GM18909 (cell line): ENCODE results near the gene ABCG5.

Experiments used
- ATAC-seq: cut with Tn5 transposase; IDR thresholded peaks from one replicate; pipeline ENCODE4 v1.9.1; 2021; ENCODE audit warnings: mild to moderate bottlenecking; ENCODE audit not compliant: unreplicated experiment, poor library complexity

The ABCG5 gene

GRCh38 chr2:43812947-43813346, 25.7 kb downstream of the ABCG5 start:
- ATAC-seq, result no peak

GRCh38 chr2:43812006-43812405, 26.6 kb downstream of the ABCG5 start:
- no peak for ATAC-seq

- no peak for ATAC-seq
Measured at GRCh38 chr2:43810888-43811287, 27.8 kb downstream of the ABCG5 start.

GRCh38 chr2:43810452-43810851, 28.2 kb downstream of the ABCG5 start:
- no peak for ATAC-seq

GRCh38 chr2:43806719-43807031, 32.0 kb downstream of the ABCG5 start:
- ATAC-seq, result no peak

GRCh38 chr2:43803113-43803512, 35.5 kb downstream of the ABCG5 start:
- ATAC-seq, result no peak

- ATAC-seq, result no peak
Measured at GRCh38 chr2:43802135-43802534, 36.5 kb downstream of the ABCG5 start.

GRCh38 chr2:43800894-43801293, 37.7 kb downstream of the ABCG5 start:
- ATAC-seq, result no peak

GRCh38 chr2:43798300-43798699, 40.3 kb downstream of the ABCG5 start:
- no peak for ATAC-seq

GRCh38 chr2:43796206-43796605, 42.4 kb downstream of the ABCG5 start:
- no peak for ATAC-seq

- ATAC-seq, result no peak
Measured at GRCh38 chr2:43794956-43795355, 43.7 kb downstream of the ABCG5 start.

- peak; percentile 59 for ATAC-seq
Measured at GRCh38 chr2:43792653-43793052, 46.0 kb downstream of the ABCG5 start.

- no peak for ATAC-seq
Measured at GRCh38 chr2:43791035-43791765, 47.4 kb downstream of the ABCG5 start.

GRCh38 chr2:43790147-43790546, 48.5 kb downstream of the ABCG5 start:
- no peak for ATAC-seq

GRCh38 chr2:43788646-43789045, 50.0 kb downstream of the ABCG5 start:
- ATAC-seq, result no peak

- ATAC-seq, result no peak
Measured at GRCh38 chr2:43787895-43788294, 50.7 kb downstream of the ABCG5 start.

- no peak for ATAC-seq
Measured at GRCh38 chr2:43778233-43778632, 60.4 kb downstream of the ABCG5 start.

- no peak for ATAC-seq
Measured at GRCh38 chr2:43777306-43777926, 61.2 kb downstream of the ABCG5 start.

GRCh38 chr2:43776324-43776723, 62.3 kb downstream of the ABCG5 start:
- no peak for ATAC-seq

- no peak for ATAC-seq
Measured at GRCh38 chr2:43774617-43775016, 64.0 kb downstream of the ABCG5 start.

- ATAC-seq, result peak; percentile 99
Measured at GRCh38 chr2:43773876-43774613, 64.6 kb downstream of the ABCG5 start, which contains the start of gene DYNC2LI1. Gene DYNC2LI1, plus strand, starts transcription at chr2:43774039. Its CDS starts 100 bp downstream, at chr2:43774139.
